HK-2 (cell line): Measurements from ENCODE around the gene LRP1B.
"Not testable (repeated sequence)": the region's sequence is repeated elsewhere in the genome, so short reads cannot be mapped to it uniquely, and the experiment has no call there.

Experiments
- DNase-seq: peaks from one replicate; pipeline ENCODE4 v3.0.0-alpha.2; 2018; ENCODE audit not compliant: unreplicated experiment

The LRP1B gene

GRCh38 chr2:140462990-140463389, 1667.8 kb downstream of the LRP1B start:
- no peak for DNase-seq

- DNase-seq: no peak
These were observed 1673.3 kb downstream of the LRP1B start for GRCh38 chr2:140457483-140457882.

GRCh38 chr2:140455315-140455714, 1675.5 kb downstream of the LRP1B start:
- DNase-seq: no peak

- DNase-seq: peak; percentile 5
These were observed 1676.1 kb downstream of the LRP1B start for GRCh38 chr2:140454717-140455116.

- DNase-seq: no peak
These were observed 1679.5 kb downstream of the LRP1B start for GRCh38 chr2:140451324-140451723.

- no peak for DNase-seq
These were observed 1688.5 kb downstream of the LRP1B start for GRCh38 chr2:140442319-140442718.

GRCh38 chr2:140440815-140441214, 1690.0 kb downstream of the LRP1B start:
- no peak for DNase-seq

GRCh38 chr2:140436936-140437335, 1693.9 kb downstream of the LRP1B start:
- DNase-seq: no peak

- not testable (repeated sequence) for DNase-seq
These were observed 1703.8 kb downstream of the LRP1B start for GRCh38 chr2:140427033-140427432.

- no peak for DNase-seq
These were observed 1706.3 kb downstream of the LRP1B start for GRCh38 chr2:140424471-140424870.

GRCh38 chr2:140422759-140423158, 1708.1 kb downstream of the LRP1B start:
- DNase-seq: no peak

- DNase-seq: no peak
These were observed 1713.3 kb downstream of the LRP1B start for GRCh38 chr2:140417504-140417903.

GRCh38 chr2:140416577-140416976, 1714.2 kb downstream of the LRP1B start:
- DNase-seq: no peak

GRCh38 chr2:140415035-140415434, 1715.8 kb downstream of the LRP1B start:
- DNase-seq: not testable (repeated sequence)

- no peak for DNase-seq
These were observed 1720.1 kb downstream of the LRP1B start for GRCh38 chr2:140410695-140411094.

- no peak for DNase-seq
These were observed 1729.8 kb downstream of the LRP1B start for GRCh38 chr2:140401056-140401455.

GRCh38 chr2:140392824-140393223, 1738.0 kb downstream of the LRP1B start:
- DNase-seq: no peak

GRCh38 chr2:140384946-140385345, 1745.9 kb downstream of the LRP1B start:
- no peak for DNase-seq

- no peak for DNase-seq
These were observed 1747.0 kb downstream of the LRP1B start for GRCh38 chr2:140383781-140384180.

- DNase-seq: no peak
These were observed 1754.1 kb downstream of the LRP1B start for GRCh38 chr2:140376686-140377085.

- DNase-seq: no peak
These were observed 1767.7 kb downstream of the LRP1B start for GRCh38 chr2:140363131-140363530.

GRCh38 chr2:140362361-140362760, 1768.5 kb downstream of the LRP1B start:
- DNase-seq: no peak

GRCh38 chr2:140359056-140359771, 1771.6 kb downstream of the LRP1B start:
- DNase-seq: no peak

GRCh38 chr2:140356697-140357096, 1774.1 kb downstream of the LRP1B start:
- DNase-seq: no peak
